Liver (tissue), 9 donors: Measurements from ENCODE around the gene GADL1. TPM values are rescaled to one million over a fixed set of nuclear protein-coding genes. Genes with fewer than 3 reads are reported as not detected.

Experiments used
- DNase-seq: peaks from one replicate; pipeline ENCODE4 v3.0.0-alpha.2; 2017; ENCODE audit warnings: low spot score
- H3K27ac ChIP-seq, 2 donors: one replicate each; pipeline ENCODE4 v1.7.0; 2013; ENCODE audit warnings: inconsistent platforms in 2 of 2, low read length in 2 of 2, control low read depth in 1 of 2, low read depth in 1 of 2, mild to moderate bottlenecking in 1 of 2
- H3K27me3 ChIP-seq, 4 donors: one replicate each; pipeline versions ENCODE4 v1.6.1 to v1.7.0; 2013; ENCODE audit warnings: low read length in 3 of 4, inconsistent platforms in 1 of 4, mild to moderate bottlenecking in 1 of 4, moderate library complexity in 1 of 4; ENCODE audit not compliant: control insufficient read depth in 4 of 4, insufficient read depth in 4 of 4
- H3K36me3 ChIP-seq, 4 donors: one replicate each; pipeline versions ENCODE4 v1.6.1 to v1.7.0; 2013; ENCODE audit warnings: low read length in 3 of 4, mild to moderate bottlenecking in 3 of 4, low read depth in 1 of 4, moderate library complexity in 1 of 4; ENCODE audit not compliant: control insufficient read depth in 4 of 4, insufficient read depth in 3 of 4
- H3K4me1 ChIP-seq, 4 donors: one replicate each; pipeline versions ENCODE4 v1.6.1 to v1.7.0; 2013; ENCODE audit warnings: low read length in 3 of 4, mild to moderate bottlenecking in 3 of 4, moderate library complexity in 1 of 4; ENCODE audit not compliant: control insufficient read depth in 4 of 4, insufficient read depth in 4 of 4
- H3K4me3 ChIP-seq, 3 donors: one replicate each; pipeline versions ENCODE4 v1.6.1 to v1.7.0; 2013; ENCODE audit warnings: low read length in 3 of 3, control low read depth in 1 of 3, low read depth in 1 of 3, mild to moderate bottlenecking in 1 of 3
- H3K9ac ChIP-seq, 2 donors: one replicate each; pipeline ENCODE4 v1.7.0; 2013; ENCODE audit warnings: low read length in 2 of 2, mild to moderate bottlenecking in 2 of 2, moderate library complexity in 2 of 2, control low read depth in 1 of 2, low read depth in 1 of 2
- H3K9me3 ChIP-seq, 4 donors: one replicate each; pipeline versions ENCODE4 v1.6.1 to v1.7.0; 2013; ENCODE audit warnings: low read length in 3 of 4; ENCODE audit not compliant: control insufficient read depth in 4 of 4
- ATF3 ChIP-seq: IDR thresholded peaks from 2 replicates; pipeline ENCODE4 v1.6.1; 2016; ENCODE audit warnings: antibody characterized with exemption
- CTCF ChIP-seq: fragments of 150-350 bp; IDR thresholded peaks from 2 replicates; pipeline ENCODE4 v1.5.1; 2017; ENCODE audit warnings: improper control_type of control experiment, low read depth, low read length; ENCODE audit not compliant: missing input control
- EGR1 ChIP-seq, 2 donors: IDR thresholded peaks; 2 replicates each; pipeline ENCODE4 v1.6.1; 2016 to 2018; ENCODE audit warnings: antibody characterized with exemption in 2 of 2, low read depth in 2 of 2
- FOXA2 ChIP-seq: IDR thresholded peaks from 2 replicates; pipeline ENCODE4 v1.6.1; 2016; ENCODE audit warnings: antibody characterized with exemption
- HNF4A ChIP-seq, 2 donors: conservative IDR thresholded peaks; 2 replicates each; pipeline ENCODE4 v1.6.1; 2016; ENCODE audit warnings: antibody characterized with exemption in 2 of 2, mild to moderate bottlenecking in 2 of 2
- JUND ChIP-seq, 2 donors: IDR thresholded peaks; 2 replicates each; pipeline ENCODE4 v1.6.1; 2016; ENCODE audit warnings: antibody characterized with exemption in 2 of 2
- RAD21 ChIP-seq, 2 donors: IDR thresholded peaks; 2 replicates each; pipeline ENCODE4 v1.6.1; 2016; ENCODE audit warnings: antibody characterized with exemption in 2 of 2, mild to moderate bottlenecking in 2 of 2
- RXRA ChIP-seq, 2 donors: IDR thresholded peaks; 2 replicates each; pipeline ENCODE4 v1.6.1; 2017 to 2018; ENCODE audit warnings: antibody characterized with exemption in 2 of 2, mild to moderate bottlenecking in 1 of 2
- SP1 ChIP-seq: IDR thresholded peaks from 2 replicates; pipeline ENCODE4 v1.6.1; 2018; ENCODE audit warnings: antibody characterized with exemption, mild to moderate bottlenecking
- YY1 ChIP-seq: IDR thresholded peaks from 2 replicates; pipeline ENCODE4 v1.6.1; 2016; ENCODE audit warnings: antibody characterized with exemption, mild to moderate bottlenecking
- WGBS: extraction: QIAGEN DNeasy Blood & Tissue Kit; methylation state at CpG from one replicate; pipeline ENCODE4 v1.1.7; 2013; 5-methylcytosine and 5-hydroxymethylcytosine counted together
- polyA plus RNA-seq, 2 donors: library from polyadenylated mRNA; stranded (reverse) in 1 of 2; unstranded in 1 of 2; fragments of 200-250 nt in 1 of 2; fragments of >200 nt in 1 of 2; fragmentation: Nextera tagmentation in 1 of 2; extraction: Ambion mirVana in 1 of 2; gene quantifications; one replicate each; pipeline versions ENCODE4 v1.2.1 to v1.2.3, GENCODE V29; 2013 to 2015
- total RNA-seq, 2 donors: library from RNA; depleted of rRNA; stranded (reverse); fragments of >200 nt; gene quantifications; one replicate each; pipeline ENCODE4 v1.2.3, GENCODE V29; 2014
- TF ChIP-seq, protein P1 (sequence below): IDR thresholded peaks from 2 replicates; pipeline ENCODE4 v1.6.1; 2016; ENCODE audit warnings: antibody characterized with exemption, mild to moderate bottlenecking
- donor health status: healthy.
- donor health status: healthy.
- donor health status: healthy.
- donor health status: healthy.
- donor health status: healthy.

Gene GADL1
- total and polyA plus RNA-seq, 4 donors, result not detected

GRCh38 chr3:30848087-30848779 is 46.2 kb downstream of the GADL1 start:
- 72% methylated on average over 3 of the region's 3 CpGs for WGBS
- DNase-seq, result no peak
- no peak overlapping the region for H3K27ac ChIP-seq
- H3K27me3 ChIP-seq, result no peaks in the 10 kb centered on the region
- no peaks in the 10 kb centered on the region for H3K4me1 ChIP-seq
- TF ChIP-seq, protein P1, sequence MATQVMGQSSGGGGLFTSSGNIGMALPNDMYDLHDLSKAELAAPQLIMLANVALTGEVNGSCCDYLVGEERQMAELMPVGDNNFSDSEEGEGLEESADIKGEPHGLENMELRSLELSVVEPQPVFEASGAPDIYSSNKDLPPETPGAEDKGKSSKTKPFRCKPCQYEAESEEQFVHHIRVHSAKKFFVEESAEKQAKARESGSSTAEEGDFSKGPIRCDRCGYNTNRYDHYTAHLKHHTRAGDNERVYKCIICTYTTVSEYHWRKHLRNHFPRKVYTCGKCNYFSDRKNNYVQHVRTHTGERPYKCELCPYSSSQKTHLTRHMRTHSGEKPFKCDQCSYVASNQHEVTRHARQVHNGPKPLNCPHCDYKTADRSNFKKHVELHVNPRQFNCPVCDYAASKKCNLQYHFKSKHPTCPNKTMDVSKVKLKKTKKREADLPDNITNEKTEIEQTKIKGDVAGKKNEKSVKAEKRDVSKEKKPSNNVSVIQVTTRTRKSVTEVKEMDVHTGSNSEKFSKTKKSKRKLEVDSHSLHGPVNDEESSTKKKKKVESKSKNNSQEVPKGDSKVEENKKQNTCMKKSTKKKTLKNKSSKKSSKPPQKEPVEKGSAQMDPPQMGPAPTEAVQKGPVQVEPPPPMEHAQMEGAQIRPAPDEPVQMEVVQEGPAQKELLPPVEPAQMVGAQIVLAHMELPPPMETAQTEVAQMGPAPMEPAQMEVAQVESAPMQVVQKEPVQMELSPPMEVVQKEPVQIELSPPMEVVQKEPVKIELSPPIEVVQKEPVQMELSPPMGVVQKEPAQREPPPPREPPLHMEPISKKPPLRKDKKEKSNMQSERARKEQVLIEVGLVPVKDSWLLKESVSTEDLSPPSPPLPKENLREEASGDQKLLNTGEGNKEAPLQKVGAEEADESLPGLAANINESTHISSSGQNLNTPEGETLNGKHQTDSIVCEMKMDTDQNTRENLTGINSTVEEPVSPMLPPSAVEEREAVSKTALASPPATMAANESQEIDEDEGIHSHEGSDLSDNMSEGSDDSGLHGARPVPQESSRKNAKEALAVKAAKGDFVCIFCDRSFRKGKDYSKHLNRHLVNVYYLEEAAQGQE, result no peak
- TF ChIP-seq YY1, result no peak
- no peaks in the 10 kb centered on the region for H3K36me3 ChIP-seq
- H3K9ac ChIP-seq, result no peak overlapping the region
- no peak overlapping the region for H3K4me3 ChIP-seq
- no peaks in the 10 kb centered on the region for H3K9me3 ChIP-seq

- no peak for DNase-seq
- TF ChIP-seq SP1 (no peak), FOXA2 (no peak), RXRA (IDR thresholded peaks at IDR 0.05) (no peak), CTCF (no peak), YY1 (no peak), JUND (IDR thresholded peaks at IDR 0.05) (no peak), EGR1 (IDR thresholded peaks at IDR 0.05; ENCODE audit: low read depth in 2 of 2) (no peak), RAD21 (IDR thresholded peaks at IDR 0.05) (no peak), HNF4A (conservative IDR thresholded peaks at IDR 0.05) (no peak), ATF3 (no peak)
- TF ChIP-seq, protein P1, result no peak
- Histone ChIP-seq H3K36me3 (no peaks in the 10 kb centered on the region), H3K9me3 (no peaks in the 10 kb centered on the region), H3K4me1 (no peaks in the 10 kb centered on the region), H3K27ac (no peak overlapping the region), H3K9ac (no peak overlapping the region), H3K4me3 (no peak overlapping the region), H3K27me3 (no peaks in the 10 kb centered on the region)
- 89% methylated on average over 3 of the region's 3 CpGs for WGBS
Observed at GRCh38 chr3:30847592-30847991, 46.9 kb downstream of the GADL1 start.
